HAP-1 (cell line): ENCODE results near the gene PAF1.
A peak's percentile ranks its signal among the peaks of the same experiment; 100 is the strongest.

Source experiments
- DNase-seq, 2 experiments: peaks; one replicate each; pipeline ENCODE4 v3.0.0-alpha.2; 2016 to 2020; ENCODE audit warnings: low spot score in 2 of 2
- H3K27me3 ChIP-seq: fragments of 250-450 bp; sonication (Bioruptor Pico); 2 replicates; pipeline ENCODE4 v1.5.1; 2020; ENCODE audit warnings: low read depth, mild to moderate bottlenecking, moderate library complexity
- H3K36me3 ChIP-seq: fragments of 250-450 bp; sonication (Bioruptor Pico); replicated peaks from 2 replicates; pipeline ENCODE4 v1.5.1; 2020; ENCODE audit warnings: mild to moderate bottlenecking
- H3K4me1 ChIP-seq: fragments of 250-450 bp; sonication (Bioruptor Pico); 2 replicates; pipeline ENCODE4 v1.5.1; 2020; ENCODE audit warnings: mild to moderate bottlenecking
- H3K4me3 ChIP-seq: fragments of 250-450 bp; sonication (Bioruptor Pico); 2 replicates; pipeline ENCODE4 v1.5.1; 2020; ENCODE audit warnings: mild to moderate bottlenecking, moderate library complexity
- H3K9me3 ChIP-seq: fragments of 250-450 bp; sonication (Bioruptor Pico); 2 replicates; pipeline ENCODE4 v1.5.1; 2020; ENCODE audit warnings: mild to moderate bottlenecking, moderate library complexity
- in situ Hi-C: fragments of 300-500 bp; cut with MboI; formaldehyde crosslinking; loops from 3 replicates; pipeline ENCODE4 v1.14.3; 2020; ENCODE audit warnings: low sequenced_read_pairs, inconsistent platforms, mixed read lengths

The PAF1 gene

GRCh38 chr19:39412867-39413271 is 22.0 kb upstream of the PAF1 start:
- Histone ChIP-seq H3K4me1 (peaks cover 29% of the 10 kb centered on the region), H3K36me3 (peaks cover 19% of the 10 kb centered on the region), H3K9me3 (no peaks in the 10 kb centered on the region), H3K4me3 (peak overlapping the region; percentile 98), H3K27me3 (no peaks in the 10 kb centered on the region)
- in situ Hi-C loops, result loop anchor here (10.0 kb wide), 1 partner anchor 298 kb away; no protein-coding TSS in a partner anchor
- no peak for DNase-seq

- in situ Hi-C loops, result loop anchor here (10.0 kb wide), 1 partner anchor 297 kb away; no protein-coding TSS in a partner anchor
- DNase-seq, result peak; percentile 98 to 99
- Histone ChIP-seq H3K9me3 (no peaks in the 10 kb centered on the region), H3K4me1 (peaks cover 32% of the 10 kb centered on the region), H3K4me3 (peak within 1 kb of the TSS; percentile 98), H3K27me3 (no peaks in the 10 kb centered on the region), H3K36me3 (peaks cover 19% of the 10 kb centered on the region)
These were observed 21.4 kb upstream of the PAF1 start, which contains the start of gene PLEKHG2 for GRCh38 chr19:39412100-39412866. Gene PLEKHG2 (plus strand): TSS chr19:39412669. CDS start chr19:39414087, 1,418 bp downstream.

- in situ Hi-C loops, result loop anchor here (10.0 kb wide), 1 partner anchor 297 kb away; no protein-coding TSS in a partner anchor
- Histone ChIP-seq H3K36me3 (peaks cover 16% of the 10 kb centered on the region), H3K27me3 (no peaks in the 10 kb centered on the region), H3K4me1 (peaks cover 32% of the 10 kb centered on the region), H3K9me3 (no peaks in the 10 kb centered on the region), H3K4me3 (peak overlapping the region; percentile 98)
- peak; percentile 80 to 95 for DNase-seq
These were observed 20.9 kb upstream of the PAF1 start for GRCh38 chr19:39411832-39412099.

- in situ Hi-C loops, result loop anchor here (10.0 kb wide), 1 partner anchor 296 kb away; no protein-coding TSS in a partner anchor
- H3K4me3 ChIP-seq, result peak overlapping the region; percentile 98
These were observed 20.4 kb upstream of the PAF1 start for GRCh38 chr19:39411081-39411831.

GRCh38 chr19:39410831-39411080 is 19.9 kb upstream of the PAF1 start:
- Histone ChIP-seq H3K36me3 (peaks cover 14% of the 10 kb centered on the region), H3K27me3 (no peaks in the 10 kb centered on the region), H3K4me3 (no peak overlapping the region), H3K9me3 (no peaks in the 10 kb centered on the region), H3K4me1 (peaks cover 32% of the 10 kb centered on the region)
- no peak for DNase-seq
- in situ Hi-C loops, result loop anchor here (10.0 kb wide), 1 partner anchor 296 kb away; no protein-coding TSS in a partner anchor

More at GRCh38 chr19:39411081-39411831, 20.4 kb upstream of the PAF1 start:
- DNase-seq, result no peak
- H3K9me3 ChIP-seq, result no peaks in the 10 kb centered on the region
- H3K27me3 ChIP-seq, result no peaks in the 10 kb centered on the region
- H3K4me1 ChIP-seq, result peaks cover 32% of the 10 kb centered on the region
- peaks cover 14% of the 10 kb centered on the region for H3K36me3 ChIP-seq

GRCh38 chr19:39410017-39410830 is 19.3 kb upstream of the PAF1 start:
- Histone ChIP-seq H3K4me1 (peaks cover 32% of the 10 kb centered on the region), H3K9me3 (no peaks in the 10 kb centered on the region), H3K4me3 (peak overlapping the region; percentile 50), H3K27me3 (no peaks in the 10 kb centered on the region), H3K36me3 (peaks cover 14% of the 10 kb centered on the region)
- peak in 1 of 2 experiments; percentile 61 for DNase-seq
- in situ Hi-C loops, result loop anchor here (10.0 kb wide), 1 partner anchor 295 kb away; no protein-coding TSS in a partner anchor

GRCh38 chr19:39409208-39410016 is 18.5 kb upstream of the PAF1 start:
- Histone ChIP-seq H3K4me1 (peaks cover 30% of the 10 kb centered on the region), H3K36me3 (peaks cover 10% of the 10 kb centered on the region), H3K9me3 (no peaks in the 10 kb centered on the region), H3K27me3 (no peaks in the 10 kb centered on the region), H3K4me3 (peak overlapping the region; percentile 50)
- DNase-seq, result peak; percentile 11 to 68
- in situ Hi-C loops, result loop anchor here (10.0 kb wide), 1 partner anchor 295 kb away; no protein-coding TSS in a partner anchor

GRCh38 chr19:39408392-39409207 is 17.7 kb upstream of the PAF1 start:
- Histone ChIP-seq H3K9me3 (no peaks in the 10 kb centered on the region), H3K27me3 (no peaks in the 10 kb centered on the region), H3K4me3 (peak overlapping the region; percentile 94), H3K4me1 (peaks cover 32% of the 10 kb centered on the region), H3K36me3 (peaks cover 10% of the 10 kb centered on the region)
- peak; percentile 16 to 41 for DNase-seq
- in situ Hi-C loops, result no loop called here

- Histone ChIP-seq H3K27me3 (no peaks in the 10 kb centered on the region), H3K4me1 (peaks cover 35% of the 10 kb centered on the region), H3K36me3 (peaks cover 7% of the 10 kb centered on the region), H3K9me3 (no peaks in the 10 kb centered on the region), H3K4me3 (peak overlapping the region; percentile 94)
- DNase-seq, result no peak
- in situ Hi-C loops, result no loop called here
These were observed 16.9 kb upstream of the PAF1 start for GRCh38 chr19:39407660-39408391.

- peak overlapping the region; percentile 94 for H3K4me3 ChIP-seq
- no peaks in the 10 kb centered on the region for H3K9me3 ChIP-seq
- H3K36me3 ChIP-seq, result peaks cover 7% of the 10 kb centered on the region
- H3K27me3 ChIP-seq, result no peaks in the 10 kb centered on the region
- H3K4me1 ChIP-seq, result peaks cover 38% of the 10 kb centered on the region
- in situ Hi-C loops, result no loop called here
- DNase-seq, result no peak
These were observed 16.4 kb upstream of the PAF1 start for GRCh38 chr19:39407410-39407659.

GRCh38 chr19:39406656-39407409 is 15.9 kb upstream of the PAF1 start, which contains the start of gene ZFP36:
Gene ZFP36 (plus strand): TSS chr19:39406847. CDS start chr19:39406905, 58 bp downstream.
- H3K9me3 ChIP-seq, result no peaks in the 10 kb centered on the region
- peaks cover 41% of the 10 kb centered on the region for H3K4me1 ChIP-seq
- in situ Hi-C loops, result no loop called here
- peaks cover 7% of the 10 kb centered on the region for H3K36me3 ChIP-seq
- H3K4me3 ChIP-seq, result peak within 1 kb of the TSS; percentile 94
- DNase-seq, result peak; percentile 58 to 88
- no peaks in the 10 kb centered on the region for H3K27me3 ChIP-seq
